ENCODE measurements around the gene KLHL17.

The KLHL17 gene

GRCh38 chr1:927234-927633 is 33.1 kb upstream of the KLHL17 start:
- no peak for TF ChIP-seq FOXM1 (IDR thresholded peaks at IDR 0.05; ENCODE audit: borderline replicate concordance, low read depth)
- TF ChIP-seq CEBPB (IDR thresholded peaks at IDR 0.05): no peak
- TF ChIP-seq TAF1 (IDR thresholded peaks at IDR 0.05; ENCODE audit: low read depth): no peak
- TF ChIP-seq RAD21 (IDR thresholded peaks at IDR 0.05; ENCODE audit: low read depth): no peak
- no peak for TF ChIP-seq CREB1 (IDR thresholded peaks at IDR 0.05; ENCODE audit: low read depth)
- no peak for TF ChIP-seq TCF12 (IDR thresholded peaks at IDR 0.05; ENCODE audit: low read depth)
- no peak for TF ChIP-seq ZBTB7A (IDR thresholded peaks at IDR 0.05; ENCODE audit: low read depth)
- no peak for TF ChIP-seq NFIC (IDR thresholded peaks at IDR 0.05)
- TF ChIP-seq USF1 (IDR thresholded peaks at IDR 0.05): no peak
- TF ChIP-seq TEAD4 (IDR thresholded peaks at IDR 0.05): no peak
- TF ChIP-seq EGR1 (IDR thresholded peaks at IDR 0.05): no peak
- TF ChIP-seq, protein P1, sequence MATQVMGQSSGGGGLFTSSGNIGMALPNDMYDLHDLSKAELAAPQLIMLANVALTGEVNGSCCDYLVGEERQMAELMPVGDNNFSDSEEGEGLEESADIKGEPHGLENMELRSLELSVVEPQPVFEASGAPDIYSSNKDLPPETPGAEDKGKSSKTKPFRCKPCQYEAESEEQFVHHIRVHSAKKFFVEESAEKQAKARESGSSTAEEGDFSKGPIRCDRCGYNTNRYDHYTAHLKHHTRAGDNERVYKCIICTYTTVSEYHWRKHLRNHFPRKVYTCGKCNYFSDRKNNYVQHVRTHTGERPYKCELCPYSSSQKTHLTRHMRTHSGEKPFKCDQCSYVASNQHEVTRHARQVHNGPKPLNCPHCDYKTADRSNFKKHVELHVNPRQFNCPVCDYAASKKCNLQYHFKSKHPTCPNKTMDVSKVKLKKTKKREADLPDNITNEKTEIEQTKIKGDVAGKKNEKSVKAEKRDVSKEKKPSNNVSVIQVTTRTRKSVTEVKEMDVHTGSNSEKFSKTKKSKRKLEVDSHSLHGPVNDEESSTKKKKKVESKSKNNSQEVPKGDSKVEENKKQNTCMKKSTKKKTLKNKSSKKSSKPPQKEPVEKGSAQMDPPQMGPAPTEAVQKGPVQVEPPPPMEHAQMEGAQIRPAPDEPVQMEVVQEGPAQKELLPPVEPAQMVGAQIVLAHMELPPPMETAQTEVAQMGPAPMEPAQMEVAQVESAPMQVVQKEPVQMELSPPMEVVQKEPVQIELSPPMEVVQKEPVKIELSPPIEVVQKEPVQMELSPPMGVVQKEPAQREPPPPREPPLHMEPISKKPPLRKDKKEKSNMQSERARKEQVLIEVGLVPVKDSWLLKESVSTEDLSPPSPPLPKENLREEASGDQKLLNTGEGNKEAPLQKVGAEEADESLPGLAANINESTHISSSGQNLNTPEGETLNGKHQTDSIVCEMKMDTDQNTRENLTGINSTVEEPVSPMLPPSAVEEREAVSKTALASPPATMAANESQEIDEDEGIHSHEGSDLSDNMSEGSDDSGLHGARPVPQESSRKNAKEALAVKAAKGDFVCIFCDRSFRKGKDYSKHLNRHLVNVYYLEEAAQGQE (IDR thresholded peaks at IDR 0.05; ENCODE audit: low read depth): no peak
- TF ChIP-seq, protein P2, sequence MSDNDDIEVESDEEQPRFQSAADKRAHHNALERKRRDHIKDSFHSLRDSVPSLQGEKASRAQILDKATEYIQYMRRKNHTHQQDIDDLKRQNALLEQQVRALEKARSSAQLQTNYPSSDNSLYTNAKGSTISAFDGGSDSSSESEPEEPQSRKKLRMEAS (IDR thresholded peaks at IDR 0.05): no peak
- no peak for TF ChIP-seq YY1 (IDR thresholded peaks at IDR 0.05; ENCODE audit: low read depth)
- no peak for TF ChIP-seq EP300 (IDR thresholded peaks at IDR 0.05; ENCODE audit: borderline replicate concordance)

GRCh38 chr1:927748-928147 is 32.6 kb upstream of the KLHL17 start:
- TF ChIP-seq YY1 (IDR thresholded peaks at IDR 0.05; ENCODE audit: low read depth) (no peak), TEAD4 (IDR thresholded peaks at IDR 0.05) (no peak), TCF12 (IDR thresholded peaks at IDR 0.05; ENCODE audit: low read depth) (no peak), EP300 (IDR thresholded peaks at IDR 0.05; ENCODE audit: borderline replicate concordance) (no peak), CREB1 (IDR thresholded peaks at IDR 0.05; ENCODE audit: low read depth) (no peak), TAF1 (IDR thresholded peaks at IDR 0.05; ENCODE audit: low read depth) (no peak), EGR1 (IDR thresholded peaks at IDR 0.05) (no peak), ZBTB7A (IDR thresholded peaks at IDR 0.05; ENCODE audit: low read depth) (no peak), RAD21 (IDR thresholded peaks at IDR 0.05; ENCODE audit: low read depth) (no peak), CEBPB (IDR thresholded peaks at IDR 0.05) (no peak), USF1 (IDR thresholded peaks at IDR 0.05) (no peak), NFIC (IDR thresholded peaks at IDR 0.05) (no peak), FOXM1 (IDR thresholded peaks at IDR 0.05; ENCODE audit: borderline replicate concordance, low read depth) (no peak)
- TF ChIP-seq, protein P2 (IDR thresholded peaks at IDR 0.05): no peak
- TF ChIP-seq, protein P1 (IDR thresholded peaks at IDR 0.05; ENCODE audit: low read depth): no peak

DNA sequence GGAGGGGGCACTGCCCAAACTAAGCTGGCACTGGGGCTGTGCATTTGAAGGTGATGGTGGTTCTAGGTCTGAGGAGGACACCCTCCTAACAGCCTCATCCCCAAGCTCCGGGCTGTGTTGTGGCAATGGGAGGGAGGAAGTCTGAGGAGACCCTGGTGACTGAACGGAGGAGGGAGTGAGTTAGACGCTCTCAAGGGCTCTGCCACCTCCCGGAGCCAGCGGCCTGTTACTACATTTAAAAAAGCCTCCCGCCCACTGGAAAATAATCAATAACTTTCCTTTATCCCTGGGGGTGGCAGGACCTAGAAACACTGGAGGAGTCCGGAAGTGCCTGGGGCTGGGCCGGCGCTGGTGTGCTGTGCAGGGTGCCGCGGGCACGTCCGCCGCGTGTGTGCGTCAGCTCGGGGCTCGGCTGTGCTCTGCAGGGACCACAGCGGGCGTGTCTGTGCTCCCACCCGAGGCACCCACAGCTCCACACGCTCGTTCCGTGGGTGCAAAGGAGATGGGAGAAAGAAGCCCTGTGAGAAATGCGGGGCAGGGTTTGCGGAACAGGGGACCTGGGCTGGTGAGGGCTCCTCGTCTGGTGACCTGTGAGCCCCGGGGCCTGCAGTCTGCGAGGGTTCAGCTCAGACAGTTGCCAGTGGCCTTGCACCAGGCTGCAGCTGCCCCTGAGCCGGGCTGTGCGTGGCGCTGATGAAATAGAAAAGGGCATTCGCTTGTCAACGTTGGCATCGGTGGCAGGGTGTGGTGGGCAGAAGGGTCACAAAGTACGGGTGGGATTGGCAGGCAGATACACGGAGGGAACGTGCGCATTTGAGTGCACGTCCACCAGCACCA is 31.3 kb upstream of the KLHL17 start:
- TF ChIP-seq TCF12 (IDR thresholded peaks at IDR 0.05; ENCODE audit: low read depth) (no peak), CREB1 (IDR thresholded peaks at IDR 0.05; ENCODE audit: low read depth) (no peak), EP300 (IDR thresholded peaks at IDR 0.05; ENCODE audit: borderline replicate concordance) (no peak), NFIC (IDR thresholded peaks at IDR 0.05) (no peak), TAF1 (IDR thresholded peaks at IDR 0.05; ENCODE audit: low read depth) (no peak), USF1 (IDR thresholded peaks at IDR 0.05) (no peak), RAD21 (IDR thresholded peaks at IDR 0.05; ENCODE audit: low read depth) (no peak), ZBTB7A (IDR thresholded peaks at IDR 0.05; ENCODE audit: low read depth) (no peak), EGR1 (IDR thresholded peaks at IDR 0.05) (no peak), CEBPB (IDR thresholded peaks at IDR 0.05) (no peak)
- TF ChIP-seq, protein P2 (IDR thresholded peaks at IDR 0.05): no peak
- TF ChIP-seq, protein P1 (IDR thresholded peaks at IDR 0.05; ENCODE audit: low read depth): no peak

All from Ishikawa (cell line).